SK-N-SH treated with all-trans-retinoic acid at 6 μM for 48 hours (cell line): ENCODE data around the gene NYAP2.

Experiments
- GLIS3 ChIP-seq: fragments of 250-450 bp; sonication (Bioruptor Pico); IDR thresholded peaks from 2 replicates; pipeline ENCODE4 v1.5.0; 2020; ENCODE audit warnings: mild to moderate bottlenecking, moderate library complexity
- ISL1 ChIP-seq: fragments of 250-450 bp; sonication (Bioruptor Pico); IDR thresholded peaks from 2 replicates; pipeline ENCODE4 v2.1.2; 2022; ENCODE audit warnings: mild to moderate bottlenecking, moderate library complexity
- OSR1 ChIP-seq: fragments of 250-450 bp; sonication (Bioruptor Pico); IDR thresholded peaks from 2 replicates; pipeline ENCODE4 v1.8.0; 2022; ENCODE audit warnings: moderate library complexity, mild to moderate bottlenecking, inconsistent platforms
- PATZ1 ChIP-seq: fragments of 250-450 bp; sonication (Bioruptor Pico); IDR thresholded peaks from 2 replicates; pipeline ENCODE4 v1.8.0; 2020; ENCODE audit warnings: mild to moderate bottlenecking, moderate library complexity, borderline replicate concordance
- POU6F1 ChIP-seq: fragments of 250-450 bp; sonication (Bioruptor Pico); IDR thresholded peaks from 2 replicates; pipeline ENCODE4 v1.8.0; 2021; ENCODE audit warnings: low read depth, mild to moderate bottlenecking, moderate library complexity, borderline replicate concordance
- RARB ChIP-seq: fragments of 250-450 bp; sonication (Bioruptor Pico); IDR thresholded peaks from 2 replicates; pipeline ENCODE4 v1.8.0; 2021; ENCODE audit warnings: mild to moderate bottlenecking, moderate library complexity
- TCF4 ChIP-seq: fragments of 250-450 bp; sonication (Bioruptor Pico); IDR thresholded peaks from 2 replicates; pipeline ENCODE4 v1.8.0; 2021; ENCODE audit warnings: mild to moderate bottlenecking, moderate library complexity, borderline replicate concordance
- TSHZ2 ChIP-seq: fragments of 250-450 bp; sonication (Bioruptor Pico); IDR thresholded peaks from 2 replicates; pipeline ENCODE4 v1.5.0; 2020; ENCODE audit warnings: mild to moderate bottlenecking, moderate library complexity
- ZFP3 ChIP-seq: fragments of 250-450 bp; sonication (Bioruptor Pico); IDR thresholded peaks from 2 replicates; pipeline ENCODE4 v1.5.0; 2020; ENCODE audit warnings: mild to moderate bottlenecking, moderate library complexity
- ZFP30 ChIP-seq: fragments of 450-650 bp; formaldehyde crosslinking; IDR thresholded peaks from 2 replicates; pipeline ENCODE4 v1.5.0; 2022; ENCODE audit warnings: mild to moderate bottlenecking, moderate library complexity
- ZNF565 ChIP-seq: fragments of 450-650 bp; formaldehyde crosslinking; conservative IDR thresholded peaks from 2 replicates; pipeline ENCODE4 v1.5.0; 2020; ENCODE audit warnings: low read depth, mild to moderate bottlenecking, moderate library complexity

- no peak for TF ChIP-seq ZNF565 (CRISPR knock-in tag)
- no peak for TF ChIP-seq TCF4 (CRISPR knock-in tag)
- no peak for TF ChIP-seq PATZ1 (CRISPR knock-in tag)
- TF ChIP-seq ISL1 (CRISPR knock-in tag): peak; percentile 76
- TF ChIP-seq ZFP3 (CRISPR knock-in tag): no peak
- TF ChIP-seq RARB (CRISPR knock-in tag): no peak
- no peak for TF ChIP-seq POU6F1
- no peak for TF ChIP-seq TSHZ2 (CRISPR knock-in tag)
- TF ChIP-seq ZFP30 (CRISPR knock-in tag): no peak
- no peak for TF ChIP-seq OSR1 (CRISPR knock-in tag)
- TF ChIP-seq GLIS3 (CRISPR knock-in tag): no peak
Measured at GRCh38 chr2:225468131-225468530, 68.6 kb downstream of the NYAP2 start.
